Mucosa of descending colon (tissue), 3 donors: ENCODE data around the gene DFFA. TPM values are rescaled to one million over a fixed set of nuclear protein-coding genes. Genes with fewer than 3 reads are reported as not detected.

Experiments
- ATAC-seq: fragments of 200-7000 bp; cut with Tn5 transposase; one replicate; pipeline ENCODE4 v1.9.1; 2020; ENCODE audit warnings: mild to moderate bottlenecking, moderate library complexity
- DNase-seq, 3 donors: peaks; one replicate each; pipeline ENCODE4 v3.0.0-alpha.2; 2020
- H3K36me3 ChIP-seq: fragments of 200-600 bp; one replicate; pipeline ENCODE4 v1.8.0; 2021; ENCODE audit warnings: low read depth, mild to moderate bottlenecking
- H3K4me1 ChIP-seq: fragments of 200-600 bp; one replicate; pipeline ENCODE4 v1.8.0; 2021; ENCODE audit warnings: low read depth, mild to moderate bottlenecking
- H3K4me3 ChIP-seq: fragments of 200-600 bp; one replicate; pipeline ENCODE4 v1.8.0; 2021; ENCODE audit warnings: mild to moderate bottlenecking
- H3K9me3 ChIP-seq: fragments of 200-600 bp; one replicate; pipeline ENCODE4 v1.8.0; 2021; ENCODE audit warnings: mild to moderate bottlenecking
- CTCF ChIP-seq: fragments of 200-600 bp; IDR thresholded peaks from one replicate; pipeline ENCODE4 v1.8.0; 2022; ENCODE audit warnings: antibody characterized with exemption, mild to moderate bottlenecking
- intact Hi-C, 2 donors: fragments of 100-400 bp; cut with DNase I in 1 of 2; cut with micrococcal nuclease in 1 of 2; formaldehyde crosslinking; loops; one replicate each; pipeline versions ENCODE4 v1.11.0 to v1.11.1; 2022; cut with DNase I, micrococcal nuclease
- total RNA-seq, 3 donors: library from RNA; stranded (reverse); fragmentation: NEBNext Ultra II Directional in 2 of 3; extraction: Animal tissue kit (Norgen Biotek cat#: 25700) in 2 of 3; gene quantifications; one replicate each; pipeline versions ENCODE4 v1.2.1 to v1.2.4, GENCODE V29; 2021 to 2023
- donor health status: DM: no; HTN: no; CAD: no; lungs with moderate emphysema.
- donor health status: DM: no; HTN: no; CAD: no.
- donor health status: DM: no; HTN: yes; CAD: no.

The DFFA gene
- total RNA-seq, 3 donors from 2014 or later, result 20.9 to 34.0 (median 21.9) TPM

GRCh38 chr1:10513199-10513598 lies 40.9 kb upstream of the DFFA start:
- DNase-seq, result no peak
- intact Hi-C loops, result loop anchor here in 1 of 2 donors (10.0 kb wide), 1 partner anchor 352 kb away; no protein-coding TSS in a partner anchor
- Histone ChIP-seq H3K36me3 (no peaks in the 10 kb centered on the region), H3K4me3 (no peak overlapping the region), H3K4me1 (peaks cover 22% of the 10 kb centered on the region), H3K9me3 (no peaks in the 10 kb centered on the region)
- ATAC-seq, result no peak
- TF ChIP-seq CTCF, result no peak

GRCh38 chr1:10511494-10511885 lies 39.2 kb upstream of the DFFA start:
- no peak for TF ChIP-seq CTCF
- Histone ChIP-seq H3K4me3 (no peak overlapping the region), H3K36me3 (no peaks in the 10 kb centered on the region), H3K9me3 (no peaks in the 10 kb centered on the region), H3K4me1 (peaks cover 29% of the 10 kb centered on the region)
- ATAC-seq, result no peak
- intact Hi-C loops, result loop anchor here in 1 of 2 donors (10.0 kb wide), 1 partner anchor 353 kb away; no protein-coding TSS in a partner anchor
- DNase-seq, result no peak

GRCh38 chr1:10510520-10511493 lies 38.5 kb upstream of the DFFA start:
- H3K36me3 ChIP-seq, result no peaks in the 10 kb centered on the region
- H3K4me1 ChIP-seq, result peaks cover 29% of the 10 kb centered on the region
- intact Hi-C loops, result loop anchor here in 1 of 2 donors (10.0 kb wide), 1 partner anchor 354 kb away; no protein-coding TSS in a partner anchor
- DNase-seq (peak in 2 of 3 donors; percentile 32 to 37), ATAC-seq (peak; percentile 85)
- no peaks in the 10 kb centered on the region for H3K9me3 ChIP-seq
- no peak overlapping the region for H3K4me3 ChIP-seq
- no peak for TF ChIP-seq CTCF

GRCh38 chr1:10509809-10510509 lies 37.6 kb upstream of the DFFA start:
- no peaks in the 10 kb centered on the region for H3K36me3 ChIP-seq
- no peak overlapping the region for H3K4me3 ChIP-seq
- peaks cover 29% of the 10 kb centered on the region for H3K4me1 ChIP-seq
- no peak for DNase-seq
- H3K9me3 ChIP-seq, result no peaks in the 10 kb centered on the region
- intact Hi-C loops, result loop anchor here (5.0 to 10.0 kb wide), 2 partner anchors 355 to 357 kb away; no protein-coding TSS in a partner anchor
- no peak for TF ChIP-seq CTCF
- ATAC-seq, result no peak

- Histone ChIP-seq H3K4me3 (no peak overlapping the region), H3K9me3 (no peaks in the 10 kb centered on the region), H3K4me1 (peaks cover 29% of the 10 kb centered on the region), H3K36me3 (no peaks in the 10 kb centered on the region)
- intact Hi-C loops, result loop anchor here in 1 of 2 donors (5.0 kb wide), 1 partner anchor 359 kb away; no protein-coding TSS in a partner anchor
- DNase-seq (no peak), ATAC-seq (no peak)
- no peak for TF ChIP-seq CTCF
Measured at GRCh38 chr1:10508511-10508951, 36.2 kb upstream of the DFFA start.
